IgD-negative memory B cell (primary cell): Measurements from ENCODE around the gene CA9. TPM values are rescaled to one million over a fixed set of nuclear protein-coding genes. Genes with fewer than 3 reads are reported as not detected.
"Not testable (repeated sequence)": the region's sequence is repeated elsewhere in the genome, so short reads cannot be mapped to it uniquely, and the experiment has no call there.

Source experiments
- H3K27ac Mint-ChIP-seq, 3 donors: one replicate each; pipeline ENCODE4 v1.8.0; 2020 to 2022; ENCODE audit warnings: mild to moderate bottlenecking in 3 of 3, mixed read lengths in 3 of 3, moderate library complexity in 1 of 3
- H3K27me3 Mint-ChIP-seq: one replicate; pipeline ENCODE4 v1.8.0; 2021; ENCODE audit warnings: mixed read lengths
- H3K36me3 Mint-ChIP-seq: one replicate; pipeline ENCODE4 v1.8.0; 2020; ENCODE audit warnings: mild to moderate bottlenecking, mixed read lengths
- H3K4me1 Mint-ChIP-seq, 3 donors: one replicate each; pipeline ENCODE4 v1.8.0; 2020 to 2022; ENCODE audit warnings: mixed read lengths in 3 of 3, mild to moderate bottlenecking in 1 of 3
- H3K4me3 Mint-ChIP-seq, 4 donors: one replicate each; pipeline ENCODE4 v1.8.0; 2020 to 2022; ENCODE audit warnings: mild to moderate bottlenecking in 4 of 4, mixed read lengths in 4 of 4, moderate library complexity in 3 of 4
- H3K9me3 Mint-ChIP-seq, 3 donors: one replicate each; pipeline ENCODE4 v1.8.0; 2020 to 2021; ENCODE audit warnings: mixed read lengths in 3 of 3, mild to moderate bottlenecking in 1 of 3
- polyA plus RNA-seq: library from polyadenylated mRNA; unstranded; fragments of 300-500 nt; fragmentation: Illumina TruSeq; gene quantifications from one replicate; pipeline ENCODE4 v1.2.3, GENCODE V29; 2021

CA9 gene
- not detected for polyA plus RNA-seq

GRCh38 chr9:35673132-35674024 lies at the start of gene CA9:
CA9 (plus strand) TSS chr9:35673928; CDS start chr9:35673960, 32 bp downstream.
- Mint-ChIP-seq H3K9me3 (peaks cover 0 to 1% (median 0%) of the 10 kb centered on the region in 3 donors), H3K27me3 (peaks cover 12% of the 10 kb centered on the region), H3K36me3 (peaks cover 3% of the 10 kb centered on the region), H3K27ac (peak within 1 kb of the TSS in 1 of 3 donors; percentile 24), H3K4me3 (peak within 1 kb of the TSS in 3 of 4 donors; percentile 6 to 76 (median 33)), H3K4me1 (peaks cover 6 to 7% (median 6%) of the 10 kb centered on the region in 3 donors)

GRCh38 chr9:35627575-35627974 lies 46.2 kb upstream of the CA9 start:
- peak overlapping the region in 1 of 4 donors; percentile 41 for H3K4me3 Mint-ChIP-seq
- H3K36me3 Mint-ChIP-seq = no peaks in the 10 kb centered on the region
- H3K27me3 Mint-ChIP-seq = no peaks in the 10 kb centered on the region
- peaks cover 4 to 11% (median 11%) of the 10 kb centered on the region in 3 donors for H3K4me1 Mint-ChIP-seq
- no peaks in the 10 kb centered on the region for H3K9me3 Mint-ChIP-seq
- H3K27ac Mint-ChIP-seq = no peak overlapping the region

- Mint-ChIP-seq H3K4me1 (peaks cover 5 to 15% (median 11%) of the 10 kb centered on the region in 3 donors), H3K36me3 (no peaks in the 10 kb centered on the region), H3K9me3 (no peaks in the 10 kb centered on the region), H3K4me3 (no peak overlapping the region), H3K27ac (no peak overlapping the region), H3K27me3 (no peaks in the 10 kb centered on the region)
Measured at GRCh38 chr9:35628389-35628991, 45.2 kb upstream of the CA9 start.

DNA sequence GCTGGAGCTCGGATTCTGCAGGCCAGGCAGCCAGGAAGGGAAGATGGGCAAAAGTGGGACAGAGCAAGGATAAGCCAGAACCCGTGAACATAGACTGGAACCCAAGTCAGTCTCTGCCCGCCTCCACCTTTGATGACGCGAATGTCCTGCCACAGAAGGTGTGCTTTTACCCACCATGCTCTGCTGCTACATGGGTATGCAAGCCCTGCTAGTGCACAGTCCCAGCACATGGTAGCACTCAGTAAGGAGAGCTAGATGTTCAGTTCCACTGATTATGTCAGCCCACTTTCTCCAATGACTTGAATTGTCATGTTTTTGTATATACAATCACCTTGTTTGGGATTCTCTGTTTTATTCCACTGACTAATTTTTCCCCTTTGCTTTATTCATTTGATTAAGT lies 44.1 kb upstream of the CA9 start:
- Mint-ChIP-seq H3K4me3 (no peak overlapping the region), H3K27ac (no peak overlapping the region), H3K4me1 (peaks cover 8 to 19% (median 13%) of the 10 kb centered on the region in 3 donors), H3K9me3 (no peaks in the 10 kb centered on the region), H3K27me3 (no peaks in the 10 kb centered on the region), H3K36me3 (no peaks in the 10 kb centered on the region)

- H3K4me3 Mint-ChIP-seq = peak overlapping the region in 3 of 4 donors; percentile 63 to 85 (median 73)
- H3K36me3 Mint-ChIP-seq = no peaks in the 10 kb centered on the region
- no peaks in the 10 kb centered on the region for H3K27me3 Mint-ChIP-seq
- peak overlapping the region; percentile 74 to 81 (median 77) for H3K27ac Mint-ChIP-seq
- peaks cover 37 to 57% (median 53%) of the 10 kb centered on the region in 3 donors for H3K4me1 Mint-ChIP-seq
- no peaks in the 10 kb centered on the region for H3K9me3 Mint-ChIP-seq
Measured at GRCh38 chr9:35635730-35636129, 38.0 kb upstream of the CA9 start.

DNA sequence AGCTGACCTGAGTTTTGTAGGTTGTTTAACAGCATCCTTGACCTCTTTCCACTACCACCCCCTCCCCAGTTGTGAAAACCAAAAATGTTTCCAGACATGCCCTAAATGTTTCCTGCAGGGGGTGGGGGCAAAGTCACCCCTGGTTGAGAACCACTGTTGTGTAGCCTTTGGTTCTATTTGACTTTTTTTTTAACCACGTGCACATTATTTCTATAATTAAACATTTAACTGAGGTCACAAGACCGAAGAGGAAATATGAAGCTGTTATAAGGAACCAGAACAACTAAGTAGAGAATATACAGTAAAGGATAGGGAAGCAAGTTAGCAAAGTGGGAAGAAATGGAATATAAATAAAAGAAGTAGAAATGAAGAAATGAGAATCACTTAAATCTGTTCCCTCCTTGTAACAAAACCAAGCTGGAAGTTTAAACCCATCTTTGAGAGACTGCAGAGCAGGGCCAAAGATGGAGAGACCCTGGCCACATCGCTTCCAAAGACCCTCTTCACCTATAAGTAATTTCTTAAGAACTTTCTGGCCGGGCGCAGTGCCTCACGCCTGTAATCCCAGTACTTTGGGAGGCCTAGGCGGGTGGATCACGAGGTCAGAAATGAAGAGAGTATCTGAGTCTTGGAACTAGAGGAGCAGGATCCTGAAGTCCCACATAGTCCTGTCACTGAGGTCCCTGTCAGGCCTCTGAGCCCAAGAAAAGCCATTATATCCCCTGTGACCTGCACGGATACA lies 37.4 kb upstream of the CA9 start:
- H3K27ac Mint-ChIP-seq = peak overlapping the region; percentile 74 to 81 (median 77)
- H3K9me3 Mint-ChIP-seq = no peaks in the 10 kb centered on the region
- H3K36me3 Mint-ChIP-seq = no peaks in the 10 kb centered on the region
- H3K4me1 Mint-ChIP-seq = peaks cover 41 to 60% (median 57%) of the 10 kb centered on the region in 3 donors
- H3K27me3 Mint-ChIP-seq = no peaks in the 10 kb centered on the region
- peak overlapping the region; percentile 39 to 73 (median 66) for H3K4me3 Mint-ChIP-seq

DNA sequence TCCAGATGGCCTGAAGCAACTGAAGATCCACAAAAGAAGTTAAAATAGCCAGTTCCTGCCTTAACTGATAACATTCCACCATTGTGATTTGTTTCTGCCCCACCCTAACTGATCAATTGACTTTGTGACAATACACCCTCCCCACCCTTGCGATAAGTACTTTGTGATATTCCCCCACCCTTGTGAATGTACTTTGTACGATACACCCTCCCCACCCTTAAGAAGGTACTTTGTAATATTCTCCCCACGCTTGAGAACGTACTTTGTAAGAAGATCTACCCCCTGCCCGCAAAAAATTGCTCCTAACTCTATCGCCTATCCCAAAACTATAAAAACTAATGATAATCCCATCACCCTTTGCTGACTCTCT lies 36.9 kb upstream of the CA9 start:
- H3K4me3 Mint-ChIP-seq = peak overlapping the region in 2 of 4 donors; percentile 19 to 74
- H3K9me3 Mint-ChIP-seq, H3K36me3 Mint-ChIP-seq, H3K27me3 Mint-ChIP-seq: not testable (repeated sequence)
- H3K4me1 Mint-ChIP-seq = peaks cover 44 to 65% (median 61%) of the 10 kb centered on the region in 3 donors
- peak overlapping the region; percentile 74 to 81 (median 77) for H3K27ac Mint-ChIP-seq

GRCh38 chr9:35637427-35637955 lies 36.2 kb upstream of the CA9 start:
- not testable (repeated sequence) for H3K27me3 Mint-ChIP-seq, H3K36me3 Mint-ChIP-seq, H3K9me3 Mint-ChIP-seq
- Mint-ChIP-seq H3K4me3 (peak overlapping the region in 3 of 4 donors; percentile 19 to 74 (median 25)), H3K4me1 (peaks cover 45 to 69% (median 61%) of the 10 kb centered on the region in 3 donors), H3K27ac (peak overlapping the region in 2 of 3 donors; percentile 68 to 81)

DNA sequence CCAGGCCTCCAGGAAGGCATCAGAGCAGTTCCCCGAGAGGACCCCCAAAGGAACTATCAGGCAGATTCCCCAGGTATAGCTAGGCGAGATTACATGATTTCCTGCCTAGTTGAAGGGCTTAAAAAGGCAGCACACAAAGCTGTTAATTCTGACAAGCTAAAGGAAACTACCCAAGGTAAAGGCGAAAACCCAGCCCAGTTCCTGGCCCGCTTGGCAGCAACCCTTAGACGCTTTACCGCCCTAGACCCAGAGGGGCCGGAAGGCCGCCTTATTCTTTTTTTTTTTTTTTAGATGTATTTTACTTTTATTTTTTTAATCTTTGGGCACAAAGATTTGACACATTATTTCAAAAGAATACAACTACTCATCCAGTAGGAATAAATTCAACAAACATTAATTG lies 35.0 kb upstream of the CA9 start:
- Mint-ChIP-seq H3K4me3 (peak overlapping the region in 2 of 4 donors; percentile 13 to 35), H3K4me1 (peaks cover 45 to 71% (median 59%) of the 10 kb centered on the region in 3 donors), H3K27ac (peak overlapping the region in 1 of 3 donors; percentile 59)
- not testable (repeated sequence) for H3K27me3 Mint-ChIP-seq, H3K36me3 Mint-ChIP-seq, H3K9me3 Mint-ChIP-seq

DNA sequence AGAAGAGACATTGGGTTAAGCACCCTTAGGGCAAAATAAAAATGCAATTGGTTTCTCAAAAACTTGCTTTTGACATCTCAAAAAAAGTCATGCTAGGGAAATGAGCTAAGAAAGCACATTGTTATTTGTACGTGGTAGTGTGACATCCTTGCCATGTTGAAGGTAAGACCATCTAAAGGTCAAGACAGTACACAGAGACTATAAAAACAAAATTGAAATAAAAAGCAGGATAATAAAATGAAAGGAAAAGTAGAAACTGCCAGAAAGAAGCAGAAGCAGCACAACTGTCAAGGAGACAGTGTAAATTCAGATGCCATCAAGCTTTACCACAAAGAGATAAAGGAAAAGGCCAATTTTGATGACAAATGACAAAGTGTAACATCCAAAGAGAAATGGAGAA lies 34.5 kb upstream of the CA9 start:
- Mint-ChIP-seq H3K27ac (peak overlapping the region in 2 of 3 donors; percentile 32 to 59), H3K4me1 (peaks cover 45 to 72% (median 59%) of the 10 kb centered on the region in 3 donors), H3K4me3 (peak overlapping the region in 2 of 4 donors; percentile 60 to 66)
- H3K9me3 Mint-ChIP-seq, H3K27me3 Mint-ChIP-seq, H3K36me3 Mint-ChIP-seq: not testable (repeated sequence)

- Mint-ChIP-seq H3K4me1 (peaks cover 44 to 73% (median 59%) of the 10 kb centered on the region in 3 donors), H3K27me3 (no peaks in the 10 kb centered on the region), H3K9me3 (no peaks in the 10 kb centered on the region), H3K36me3 (peaks cover 10% of the 10 kb centered on the region), H3K4me3 (peak overlapping the region in 3 of 4 donors; percentile 14 to 66 (median 60)), H3K27ac (peak overlapping the region in 2 of 3 donors; percentile 32 to 59)
Measured at GRCh38 chr9:35639631-35640030, 34.1 kb upstream of the CA9 start.

DNA sequence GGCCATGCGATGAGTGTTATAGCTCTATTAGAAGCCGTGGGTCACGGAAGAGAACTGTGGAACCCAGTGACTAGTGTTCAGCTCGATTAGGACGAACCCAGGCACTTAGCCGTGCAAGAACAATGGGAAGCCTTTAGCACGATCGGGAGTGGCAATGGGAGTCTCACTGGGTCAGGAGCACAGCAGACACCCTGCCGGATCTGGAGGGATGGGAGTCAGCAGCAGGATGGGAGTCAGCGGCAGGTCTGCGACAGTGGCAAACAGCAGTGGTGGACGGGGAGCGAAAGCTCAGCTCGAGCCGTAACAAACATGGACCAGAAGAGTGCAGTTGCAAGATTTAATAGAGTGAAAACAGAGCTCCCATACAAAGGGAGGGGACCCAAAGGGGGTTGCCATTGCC lies 33.3 kb upstream of the CA9 start:
- H3K27me3 Mint-ChIP-seq, H3K9me3 Mint-ChIP-seq: not testable (repeated sequence)
- H3K4me1 Mint-ChIP-seq = peaks cover 37 to 66% (median 51%) of the 10 kb centered on the region in 3 donors
- peak overlapping the region in 1 of 4 donors; percentile 48 for H3K4me3 Mint-ChIP-seq
- H3K27ac Mint-ChIP-seq = peak overlapping the region in 1 of 3 donors; percentile 82
- peaks cover 10% of the 10 kb centered on the region for H3K36me3 Mint-ChIP-seq

- Mint-ChIP-seq H3K4me3 (peak overlapping the region; percentile 10 to 49 (median 44)), H3K36me3 (peaks cover 10% of the 10 kb centered on the region), H3K27ac (peak overlapping the region; percentile 24 to 67 (median 34)), H3K4me1 (peaks cover 29 to 61% (median 43%) of the 10 kb centered on the region in 3 donors)
- not testable (repeated sequence) for H3K27me3 Mint-ChIP-seq, H3K9me3 Mint-ChIP-seq
Measured at GRCh38 chr9:35641478-35641877, 32.2 kb upstream of the CA9 start.

DNA sequence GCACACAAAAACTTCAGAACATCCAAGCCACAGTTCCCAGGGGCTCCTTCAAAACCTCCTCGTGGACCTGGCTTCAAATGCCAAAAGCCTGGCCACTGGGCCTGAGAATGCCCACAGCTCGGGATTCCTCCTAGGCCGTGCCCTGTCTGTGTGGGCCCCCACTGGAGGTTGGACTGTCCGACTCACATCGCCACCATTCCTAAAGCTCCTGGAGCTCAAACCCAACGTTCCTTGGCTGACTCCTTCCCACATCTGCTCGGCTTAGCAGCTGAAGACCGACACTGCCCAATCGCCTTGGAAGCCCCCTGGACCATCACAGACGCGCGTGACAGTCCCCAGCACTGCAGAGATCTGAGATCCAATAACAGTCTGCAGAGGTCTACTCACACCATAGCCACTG lies 30.7 kb upstream of the CA9 start:
- H3K36me3 Mint-ChIP-seq = peaks cover 10% of the 10 kb centered on the region
- no peaks in the 10 kb centered on the region for H3K27me3 Mint-ChIP-seq
- H3K27ac Mint-ChIP-seq = peak overlapping the region in 1 of 3 donors; percentile 13
- H3K4me1 Mint-ChIP-seq = peaks cover 27 to 57% (median 36%) of the 10 kb centered on the region in 3 donors
- H3K4me3 Mint-ChIP-seq = no peak overlapping the region
- no peaks in the 10 kb centered on the region for H3K9me3 Mint-ChIP-seq
